ENCODE measurements around the gene STX8. TPM values are rescaled to one million over a fixed set of nuclear protein-coding genes. Genes with fewer than 3 reads are reported as not detected.

STX8 gene
- total and polyA plus RNA-seq, 3 experiments from 2014 or later: 63.3 to 171 (median 64.8) TPM

GRCh38 chr17:9533441-9533840 is 42.2 kb downstream of the STX8 start:
- DNase-seq: no peak
- no peaks in the 10 kb centered on the region for H3K27me3 ChIP-seq (ENCODE audit: insufficient read depth, low read length, poor library complexity, severe bottlenecking)
- POLR2A ChIA-PET: no interaction called here
- H3K4me3 ChIP-seq (ENCODE audit: low read length): no peak overlapping the region
- CTCF ChIA-PET: interaction anchor here (0.5 kb wide), 1 partner anchor 73 kb away, joined by 3 read pairs; no protein-coding TSS in a partner anchor
- no peaks in the 10 kb centered on the region for H3K9me3 ChIP-seq (ENCODE audit: low read length)
- no peak overlapping the region for H3K27ac ChIP-seq (ENCODE audit: low read depth, low read length)
- no peaks in the 10 kb centered on the region for H3K36me3 ChIP-seq (ENCODE audit: insufficient read depth, low read length)
- no peak overlapping the region for H3K27ac Mint-ChIP-seq
- peaks cover 0 to 9% (median 7%) of the 10 kb centered on the region in 3 donors for H3K36me3 Mint-ChIP-seq
- peaks cover 0 to 1% of the 10 kb centered on the region in 2 donors for H3K27me3 Mint-ChIP-seq
- peaks cover 0 to 4% (median 0%) of the 10 kb centered on the region in 3 donors for H3K4me1 Mint-ChIP-seq
- no peaks in the 10 kb centered on the region for H3K9me3 Mint-ChIP-seq
- H3K4me1 ChIP-seq (ENCODE audit: insufficient read depth, low read length): no peaks in the 10 kb centered on the region
- H3K4me3 Mint-ChIP-seq: no peak overlapping the region

DNA sequence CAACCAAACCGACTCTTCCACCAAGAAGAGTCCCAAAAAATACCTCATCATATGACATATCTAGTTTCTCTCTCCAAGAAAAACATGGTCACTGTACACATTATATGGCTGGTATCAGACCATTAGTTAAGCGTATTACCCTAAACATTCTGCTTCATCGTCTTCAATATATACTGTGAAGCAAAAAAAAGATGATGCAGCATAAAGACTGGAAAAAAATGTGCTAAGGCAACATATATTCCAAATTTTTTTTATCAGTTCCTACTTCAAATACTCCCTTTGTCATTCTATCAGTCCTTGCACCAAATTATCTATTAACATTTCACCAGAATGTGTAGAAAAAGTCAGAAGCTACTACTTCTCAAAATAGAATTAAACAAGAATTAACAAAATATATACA is 42.9 kb downstream of the STX8 start:
- H3K4me3 Mint-ChIP-seq: no peak overlapping the region
- no peak for DNase-seq
- H3K27ac Mint-ChIP-seq: no peak overlapping the region
- no peaks in the 10 kb centered on the region for H3K9me3 Mint-ChIP-seq
- ChIA-PET POLR2A (no interaction called here), CTCF (no interaction called here)
- no peaks in the 10 kb centered on the region for H3K27me3 ChIP-seq (ENCODE audit: insufficient read depth, low read length, poor library complexity, severe bottlenecking)
- peaks cover 0 to 1% of the 10 kb centered on the region in 2 donors for H3K27me3 Mint-ChIP-seq
- H3K4me1 Mint-ChIP-seq: no peaks in the 10 kb centered on the region
- no peaks in the 10 kb centered on the region for H3K36me3 ChIP-seq (ENCODE audit: insufficient read depth, low read length)
- no peaks in the 10 kb centered on the region for H3K9me3 ChIP-seq (ENCODE audit: low read length)
- H3K4me3 ChIP-seq (ENCODE audit: low read length): no peak overlapping the region
- H3K27ac ChIP-seq (ENCODE audit: low read depth, low read length): no peak overlapping the region
- peaks cover 0 to 9% (median 3%) of the 10 kb centered on the region in 3 donors for H3K36me3 Mint-ChIP-seq
- no peaks in the 10 kb centered on the region for H3K4me1 ChIP-seq (ENCODE audit: insufficient read depth, low read length)

GRCh38 chr17:9531034-9531433 is 44.6 kb downstream of the STX8 start:
- H3K27me3 Mint-ChIP-seq: peaks cover 0 to 1% of the 10 kb centered on the region in 2 donors
- Histone ChIP-seq H3K36me3 (ENCODE audit: insufficient read depth, low read length) (no peaks in the 10 kb centered on the region), H3K4me1 (ENCODE audit: insufficient read depth, low read length) (no peaks in the 10 kb centered on the region), H3K27ac (ENCODE audit: low read depth, low read length) (no peak overlapping the region), H3K9me3 (ENCODE audit: low read length) (no peaks in the 10 kb centered on the region), H3K4me3 (ENCODE audit: low read length) (no peak overlapping the region), H3K27me3 (ENCODE audit: insufficient read depth, low read length, poor library complexity, severe bottlenecking) (no peaks in the 10 kb centered on the region)
- ChIA-PET CTCF (interaction anchor here (1.5 kb wide), 1 partner anchor 11 kb away, joined by 4 read pairs; no protein-coding TSS in a partner anchor), POLR2A (no interaction called here)
- H3K4me1 Mint-ChIP-seq: no peaks in the 10 kb centered on the region
- H3K36me3 Mint-ChIP-seq: peaks cover 0 to 9% (median 3%) of the 10 kb centered on the region in 3 donors
- no peak overlapping the region for H3K4me3 Mint-ChIP-seq
- peak overlapping the region in 2 of 8 donors; percentile 33 to 52 for H3K27ac Mint-ChIP-seq
- no peak for DNase-seq
- no peaks in the 10 kb centered on the region for H3K9me3 Mint-ChIP-seq

DNA sequence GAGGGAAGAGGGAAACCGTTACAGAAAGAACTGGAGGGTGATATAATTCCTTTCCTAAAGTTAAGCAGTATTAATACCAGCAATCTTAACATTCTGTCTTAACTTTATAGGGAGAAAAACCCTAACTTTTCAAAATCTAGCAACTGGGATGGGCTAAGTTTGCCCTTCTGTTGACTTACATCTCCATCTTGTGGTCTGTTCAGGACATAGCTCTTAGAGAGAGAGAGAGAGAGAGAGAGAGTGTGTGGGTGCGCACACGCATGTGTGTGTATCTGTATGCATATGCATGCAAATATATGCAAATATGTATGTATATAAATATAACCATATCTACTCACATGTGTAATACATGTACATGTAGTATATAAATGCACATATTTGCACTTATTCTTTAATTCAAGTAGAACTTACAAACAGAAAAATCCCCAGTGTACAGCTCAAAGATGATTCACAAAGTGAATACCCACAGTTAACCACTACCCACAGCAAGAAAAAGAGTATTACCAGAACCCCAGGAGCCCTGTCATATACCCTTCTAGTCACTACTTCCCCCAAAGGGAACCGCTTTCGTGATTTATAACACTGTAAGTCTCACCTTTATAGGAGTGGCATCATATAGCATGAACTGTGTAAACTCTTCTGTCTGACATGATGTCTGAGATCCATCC is 46.5 kb downstream of the STX8 start:
- H3K9me3 Mint-ChIP-seq: no peaks in the 10 kb centered on the region
- Histone ChIP-seq H3K27me3 (ENCODE audit: insufficient read depth, low read length, poor library complexity, severe bottlenecking) (no peaks in the 10 kb centered on the region), H3K4me1 (ENCODE audit: insufficient read depth, low read length) (no peaks in the 10 kb centered on the region), H3K9me3 (ENCODE audit: low read length) (no peaks in the 10 kb centered on the region), H3K4me3 (ENCODE audit: low read length) (no peak overlapping the region), H3K36me3 (ENCODE audit: insufficient read depth, low read length) (no peaks in the 10 kb centered on the region), H3K27ac (ENCODE audit: low read depth, low read length) (no peak overlapping the region)
- H3K4me3 Mint-ChIP-seq: no peak overlapping the region
- POLR2A ChIA-PET: no interaction called here
- H3K36me3 Mint-ChIP-seq: peaks cover 0 to 12% (median 6%) of the 10 kb centered on the region in 3 donors
- H3K27ac Mint-ChIP-seq: peak overlapping the region in 1 of 8 donors; percentile 34
- peaks cover 0 to 2% (median 0%) of the 10 kb centered on the region in 3 donors for H3K4me1 Mint-ChIP-seq
- CTCF ChIA-PET: no interaction called here
- peaks cover 0 to 1% of the 10 kb centered on the region in 2 donors for H3K27me3 Mint-ChIP-seq
- no peak for DNase-seq

GRCh38 chr17:9527788-9528187 is 47.8 kb downstream of the STX8 start:
- Mint-ChIP-seq H3K4me1 (peaks cover 0 to 2% (median 0%) of the 10 kb centered on the region in 3 donors), H3K27ac (no peak overlapping the region), H3K9me3 (no peaks in the 10 kb centered on the region), H3K36me3 (peaks cover 0 to 9% (median 6%) of the 10 kb centered on the region in 3 donors), H3K27me3 (peaks cover 0 to 1% of the 10 kb centered on the region in 2 donors), H3K4me3 (no peak overlapping the region)
- no peak overlapping the region for H3K27ac ChIP-seq (ENCODE audit: low read depth, low read length)
- ChIA-PET POLR2A (no interaction called here), CTCF (no interaction called here)
- H3K4me3 ChIP-seq (ENCODE audit: low read length): no peak overlapping the region
- no peaks in the 10 kb centered on the region for H3K9me3 ChIP-seq (ENCODE audit: low read length)
- no peaks in the 10 kb centered on the region for H3K4me1 ChIP-seq (ENCODE audit: insufficient read depth, low read length)
- DNase-seq: no peak
- H3K27me3 ChIP-seq (ENCODE audit: insufficient read depth, low read length, poor library complexity, severe bottlenecking): no peaks in the 10 kb centered on the region
- H3K36me3 ChIP-seq (ENCODE audit: insufficient read depth, low read length): no peaks in the 10 kb centered on the region

- ChIA-PET POLR2A (no interaction called here), CTCF (interaction anchor here (1.5 kb wide), 1 partner anchor 524 kb away, joined by 4 read pairs; no protein-coding TSS in a partner anchor)
- no peaks in the 10 kb centered on the region for H3K27me3 ChIP-seq (ENCODE audit: insufficient read depth, low read length, poor library complexity, severe bottlenecking)
- no peak overlapping the region for H3K4me3 ChIP-seq (ENCODE audit: low read length)
- H3K36me3 ChIP-seq (ENCODE audit: insufficient read depth, low read length): no peaks in the 10 kb centered on the region
- Mint-ChIP-seq H3K36me3 (peaks cover 0 to 6% (median 5%) of the 10 kb centered on the region in 3 donors), H3K27me3 (no peaks in the 10 kb centered on the region), H3K27ac (peak overlapping the region in 1 of 8 donors; percentile 51), H3K9me3 (no peaks in the 10 kb centered on the region), H3K4me1 (peaks cover 22 to 26% (median 24%) of the 10 kb centered on the region in 3 donors), H3K4me3 (no peak overlapping the region)
- no peak overlapping the region for H3K27ac ChIP-seq (ENCODE audit: low read depth, low read length)
- DNase-seq: peak in 1 of 5 donors; percentile 3
- H3K4me1 ChIP-seq (ENCODE audit: insufficient read depth, low read length): peaks cover 8% of the 10 kb centered on the region
- no peaks in the 10 kb centered on the region for H3K9me3 ChIP-seq (ENCODE audit: low read length)
These were observed 53.5 kb downstream of the STX8 start for GRCh38 chr17:9522074-9522473.

- Histone ChIP-seq H3K36me3 (ENCODE audit: insufficient read depth, low read length) (no peaks in the 10 kb centered on the region), H3K9me3 (ENCODE audit: low read length) (no peaks in the 10 kb centered on the region), H3K4me1 (ENCODE audit: insufficient read depth, low read length) (peaks cover 8% of the 10 kb centered on the region), H3K27ac (ENCODE audit: low read depth, low read length) (no peak overlapping the region), H3K4me3 (ENCODE audit: low read length) (no peak overlapping the region), H3K27me3 (ENCODE audit: insufficient read depth, low read length, poor library complexity, severe bottlenecking) (no peaks in the 10 kb centered on the region)
- Mint-ChIP-seq H3K27me3 (no peaks in the 10 kb centered on the region), H3K36me3 (peaks cover 0 to 5% (median 4%) of the 10 kb centered on the region in 3 donors), H3K27ac (no peak overlapping the region), H3K4me3 (no peak overlapping the region), H3K4me1 (peaks cover 24 to 33% (median 31%) of the 10 kb centered on the region in 3 donors), H3K9me3 (no peaks in the 10 kb centered on the region)
- no peak for DNase-seq
- ChIA-PET POLR2A (no interaction called here), CTCF (interaction anchor here (1.5 kb wide), 1 partner anchor 523 kb away, joined by 4 read pairs; no protein-coding TSS in a partner anchor)
These were observed 54.6 kb downstream of the STX8 start for GRCh38 chr17:9521062-9521461.

DNA sequence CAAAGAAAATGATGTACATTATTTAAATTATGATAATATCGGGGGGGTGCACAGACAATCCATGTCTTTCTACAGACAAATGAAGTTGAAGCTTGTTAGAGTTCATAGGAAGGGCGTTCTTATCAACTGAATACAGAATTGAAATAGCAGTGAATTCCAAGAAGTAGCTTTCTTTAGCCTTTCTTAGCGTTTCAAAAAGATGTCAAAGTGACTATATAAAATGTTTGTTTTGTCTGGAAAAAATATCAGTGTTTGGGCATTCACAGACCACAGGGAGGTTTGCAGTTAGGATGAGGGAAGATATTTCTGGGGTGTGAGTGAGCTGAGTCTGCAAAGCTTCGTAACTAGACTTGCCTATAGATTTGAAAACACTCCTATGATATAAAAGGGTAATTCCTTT is 55.0 kb downstream of the STX8 start:
- ChIA-PET CTCF (no interaction called here), POLR2A (no interaction called here)
- no peak overlapping the region for H3K4me3 ChIP-seq (ENCODE audit: low read length)
- H3K4me1 Mint-ChIP-seq: peaks cover 24 to 35% (median 31%) of the 10 kb centered on the region in 3 donors
- H3K36me3 Mint-ChIP-seq: peaks cover 0 to 5% (median 3%) of the 10 kb centered on the region in 3 donors
- no peak overlapping the region for H3K27ac ChIP-seq (ENCODE audit: low read depth, low read length)
- no peaks in the 10 kb centered on the region for H3K27me3 ChIP-seq (ENCODE audit: insufficient read depth, low read length, poor library complexity, severe bottlenecking)
- no peaks in the 10 kb centered on the region for H3K27me3 Mint-ChIP-seq
- H3K27ac Mint-ChIP-seq: no peak overlapping the region
- H3K9me3 Mint-ChIP-seq: no peaks in the 10 kb centered on the region
- H3K36me3 ChIP-seq (ENCODE audit: insufficient read depth, low read length): no peaks in the 10 kb centered on the region
- H3K4me1 ChIP-seq (ENCODE audit: insufficient read depth, low read length): peaks cover 8% of the 10 kb centered on the region
- no peaks in the 10 kb centered on the region for H3K9me3 ChIP-seq (ENCODE audit: low read length)
- no peak overlapping the region for H3K4me3 Mint-ChIP-seq
- no peak for DNase-seq
